ENCODE data around the gene PAIP2.
A peak's percentile ranks its signal among the peaks of the same experiment; 100 is the strongest.
"Not testable (repeated sequence)": the region's sequence is repeated elsewhere in the genome, so short reads cannot be mapped to it uniquely, and the experiment has no call there.

PAIP2 gene

GRCh38 chr5:139386050-139386438 lies 44.4 kb downstream of the PAIP2 start:
- H3F3A ChIP-seq (ENCODE audit: insufficient read depth, low read length): peaks cover 83% of the 10 kb centered on the region
- no peaks in the 10 kb centered on the region for H3K27me3 ChIP-seq (replicated peaks; ENCODE audit: insufficient read depth, low read length)
- H3K4me2 ChIP-seq (ENCODE audit: low read depth, low read length): peak overlapping the region; percentile 98
- peak overlapping the region; percentile 20; the same call in 1 of the 2 replicates for H3K4me3 ChIP-seq (ENCODE audit: low read length)
- H3K4me1 ChIP-seq (ENCODE audit: low read length): peaks cover 49% of the 10 kb centered on the region
- H3K36me3 ChIP-seq (replicated peaks; ENCODE audit: insufficient read depth, low read length): no peaks in the 10 kb centered on the region
- peak overlapping the region; percentile 45; the same call in 1 of the 2 replicates for H3K9ac ChIP-seq (ENCODE audit: low read length)
- no peaks in the 10 kb centered on the region for H3K9me2 ChIP-seq (replicated peaks; ENCODE audit: insufficient read depth, low read length)
- H2AFZ ChIP-seq (ENCODE audit: low read length): no peak overlapping the region
- no peak for TF ChIP-seq EZH2phosphoT487 (IDR thresholded peaks at IDR 0.05; ENCODE audit: low read length)
- TF ChIP-seq EZH2 (optimal IDR thresholded peaks at IDR 0.05; ENCODE audit: low read depth, low read length): no peak
- TF ChIP-seq CTCF (IDR thresholded peaks at IDR 0.05; ENCODE audit: low read length): no peak
- H3K27ac ChIP-seq (ENCODE audit: low read length): peak overlapping the region; percentile 98
- H4K20me1 ChIP-seq (ENCODE audit: insufficient read depth, low read length): no peaks in the 10 kb centered on the region
- no peaks in the 10 kb centered on the region for H3K9me3 ChIP-seq (replicated peaks; ENCODE audit: insufficient read depth, low read length)
- H3K79me2 ChIP-seq (ENCODE audit: low read length): peaks cover 41% of the 10 kb centered on the region
- no peak for DNase-seq

GRCh38 chr5:139386956-139387355 lies 45.3 kb downstream of the PAIP2 start:
- Histone ChIP-seq H3F3A (ENCODE audit: insufficient read depth, low read length) (peaks cover 92% of the 10 kb centered on the region), H3K4me1 (ENCODE audit: low read length) (peaks cover 56% of the 10 kb centered on the region), H3K79me2 (ENCODE audit: low read length) (peaks cover 50% of the 10 kb centered on the region), H3K9ac (ENCODE audit: low read length) (peak overlapping the region; percentile 45; the same call in 1 of the 2 replicates), H3K4me3 (ENCODE audit: low read length) (peak overlapping the region; percentile 20; the same call in 1 of the 2 replicates), H3K4me2 (ENCODE audit: low read depth, low read length) (peak overlapping the region; percentile 98), H3K27ac (ENCODE audit: low read length) (peak overlapping the region; percentile 98; the same call in 1 of the 2 replicates)
- not testable (repeated sequence) for H3K27me3 ChIP-seq (replicated peaks; ENCODE audit: insufficient read depth, low read length); H3K36me3 ChIP-seq (replicated peaks; ENCODE audit: insufficient read depth, low read length); H4K20me1 ChIP-seq (ENCODE audit: insufficient read depth, low read length); H2AFZ ChIP-seq (ENCODE audit: low read length); H3K9me3 ChIP-seq (replicated peaks; ENCODE audit: insufficient read depth, low read length); H3K9me2 ChIP-seq (replicated peaks; ENCODE audit: insufficient read depth, low read length)
- peak; percentile 19 for DNase-seq

- peak; percentile 24 for DNase-seq
- Histone ChIP-seq H3K36me3 (replicated peaks; ENCODE audit: insufficient read depth, low read length) (no peaks in the 10 kb centered on the region), H3K79me2 (ENCODE audit: low read length) (peaks cover 54% of the 10 kb centered on the region), H4K20me1 (ENCODE audit: insufficient read depth, low read length) (no peaks in the 10 kb centered on the region), H2AFZ (ENCODE audit: low read length) (no peak overlapping the region), H3K9me2 (replicated peaks; ENCODE audit: insufficient read depth, low read length) (no peaks in the 10 kb centered on the region), H3K4me3 (ENCODE audit: low read length) (peak overlapping the region; percentile 85), H3K9me3 (replicated peaks; ENCODE audit: insufficient read depth, low read length) (no peaks in the 10 kb centered on the region), H3F3A (ENCODE audit: insufficient read depth, low read length) (peaks cover 90% of the 10 kb centered on the region), H3K27me3 (replicated peaks; ENCODE audit: insufficient read depth, low read length) (no peaks in the 10 kb centered on the region), H3K4me1 (ENCODE audit: low read length) (peaks cover 56% of the 10 kb centered on the region), H3K27ac (ENCODE audit: low read length) (peak overlapping the region; percentile 98), H3K4me2 (ENCODE audit: low read depth, low read length) (peak overlapping the region; percentile 98), H3K9ac (ENCODE audit: low read length) (peak overlapping the region; percentile 96)
- TF ChIP-seq CTCF (IDR thresholded peaks at IDR 0.05; ENCODE audit: low read length) (no peak), EZH2phosphoT487 (IDR thresholded peaks at IDR 0.05; ENCODE audit: low read length) (no peak), EZH2 (optimal IDR thresholded peaks at IDR 0.05; ENCODE audit: low read depth, low read length) (no peak)
These were observed 46.0 kb downstream of the PAIP2 start for GRCh38 chr5:139387611-139388197.

- Histone ChIP-seq H3F3A (ENCODE audit: insufficient read depth, low read length) (peaks cover 92% of the 10 kb centered on the region), H3K79me2 (ENCODE audit: low read length) (peaks cover 60% of the 10 kb centered on the region), H3K9me3 (replicated peaks; ENCODE audit: insufficient read depth, low read length) (no peaks in the 10 kb centered on the region), H3K36me3 (replicated peaks; ENCODE audit: insufficient read depth, low read length) (no peaks in the 10 kb centered on the region), H3K27me3 (replicated peaks; ENCODE audit: insufficient read depth, low read length) (no peaks in the 10 kb centered on the region), H3K9me2 (replicated peaks; ENCODE audit: insufficient read depth, low read length) (no peaks in the 10 kb centered on the region), H4K20me1 (ENCODE audit: insufficient read depth, low read length) (no peaks in the 10 kb centered on the region), H2AFZ (ENCODE audit: low read length) (no peak overlapping the region), H3K9ac (ENCODE audit: low read length) (peak overlapping the region; percentile 96), H3K4me1 (ENCODE audit: low read length) (peaks cover 56% of the 10 kb centered on the region), H3K4me3 (ENCODE audit: low read length) (peak overlapping the region; percentile 85), H3K27ac (ENCODE audit: low read length) (peak overlapping the region; percentile 98), H3K4me2 (ENCODE audit: low read depth, low read length) (peak overlapping the region; percentile 98)
- peak; percentile 85 for DNase-seq
- TF ChIP-seq EZH2phosphoT487 (IDR thresholded peaks at IDR 0.05; ENCODE audit: low read length) (no peak), EZH2 (optimal IDR thresholded peaks at IDR 0.05; ENCODE audit: low read depth, low read length) (no peak), CTCF (IDR thresholded peaks at IDR 0.05; ENCODE audit: low read length) (no peak)
These were observed 46.7 kb downstream of the PAIP2 start for GRCh38 chr5:139388198-139388821.
